Activated CD4-positive, alpha-beta T cell treated with anti-CD3 and anti-CD28 coated beads, Interleukin-2, amount 10 ng/mL, durations not matched to agents 24 days and 14 days (primary cell): ENCODE data around the gene CLDN18. TPM values are rescaled to one million over a fixed set of nuclear protein-coding genes. Genes with fewer than 3 reads are reported as not detected.

Experiments used
- DNase-seq: peaks from one replicate; pipeline ENCODE4 v3.0.0; 2022
- H3K27ac Mint-ChIP-seq: one replicate; pipeline ENCODE4 v1.8.0; 2022; ENCODE audit warnings: mild to moderate bottlenecking, mixed read lengths
- H3K27me3 Mint-ChIP-seq: one replicate; pipeline ENCODE4 v1.8.0; 2022; ENCODE audit warnings: mixed read lengths
- H3K36me3 Mint-ChIP-seq: one replicate; pipeline ENCODE4 v1.8.0; 2022; ENCODE audit warnings: low read depth, mild to moderate bottlenecking, mixed read lengths
- H3K4me1 Mint-ChIP-seq: one replicate; pipeline ENCODE4 v1.8.0; 2021; ENCODE audit warnings: mixed read lengths
- H3K4me3 Mint-ChIP-seq: one replicate; pipeline ENCODE4 v1.8.0; 2022; ENCODE audit warnings: mild to moderate bottlenecking, moderate library complexity, mixed read lengths
- H3K9me3 Mint-ChIP-seq: one replicate; pipeline ENCODE4 v1.8.0; 2021; ENCODE audit warnings: mixed read lengths
- intact Hi-C: fragments of 100-400 bp; cut with micrococcal nuclease; formaldehyde crosslinking; loops from one replicate; pipeline ENCODE4 v1.15.1; 2023
- total RNA-seq: library from RNA; stranded (reverse); gene quantifications from 2 replicates; pipeline ENCODE4 v1.2.3, GENCODE V29; 2022

Gene CLDN18
- total RNA-seq, 1 donor from 2014 or later = not detected

DNA sequence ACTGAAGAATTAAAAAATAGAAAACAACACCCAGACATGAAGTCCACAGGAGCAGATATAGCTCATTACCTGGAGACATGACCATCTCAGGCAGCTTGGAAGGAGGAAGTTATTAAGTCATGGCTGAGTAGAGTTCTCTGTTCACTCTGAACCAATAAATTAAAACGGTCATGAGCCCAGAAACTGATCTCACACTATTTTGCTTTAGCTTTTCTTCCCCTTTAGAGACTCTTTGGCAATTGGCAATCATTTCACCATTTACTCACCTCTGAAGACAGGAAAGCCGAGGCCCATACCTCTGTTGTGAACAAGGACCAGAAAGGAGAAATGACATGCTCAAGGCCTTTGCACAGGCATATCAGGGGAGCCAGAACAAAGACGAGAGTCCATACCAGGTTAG lies 26.6 kb downstream of the CLDN18 start:
- H3K4me3 Mint-ChIP-seq = no peak overlapping the region
- H3K9me3 Mint-ChIP-seq = no peaks in the 10 kb centered on the region
- no peaks in the 10 kb centered on the region for H3K36me3 Mint-ChIP-seq
- intact Hi-C loops = loop anchor here (5.0 kb wide), 1 partner anchor 529 kb away; no protein-coding TSS in a partner anchor
- H3K27ac Mint-ChIP-seq = no peak overlapping the region
- DNase-seq = no peak
- H3K27me3 Mint-ChIP-seq = peaks cover 35% of the 10 kb centered on the region
- no peaks in the 10 kb centered on the region for H3K4me1 Mint-ChIP-seq

DNA sequence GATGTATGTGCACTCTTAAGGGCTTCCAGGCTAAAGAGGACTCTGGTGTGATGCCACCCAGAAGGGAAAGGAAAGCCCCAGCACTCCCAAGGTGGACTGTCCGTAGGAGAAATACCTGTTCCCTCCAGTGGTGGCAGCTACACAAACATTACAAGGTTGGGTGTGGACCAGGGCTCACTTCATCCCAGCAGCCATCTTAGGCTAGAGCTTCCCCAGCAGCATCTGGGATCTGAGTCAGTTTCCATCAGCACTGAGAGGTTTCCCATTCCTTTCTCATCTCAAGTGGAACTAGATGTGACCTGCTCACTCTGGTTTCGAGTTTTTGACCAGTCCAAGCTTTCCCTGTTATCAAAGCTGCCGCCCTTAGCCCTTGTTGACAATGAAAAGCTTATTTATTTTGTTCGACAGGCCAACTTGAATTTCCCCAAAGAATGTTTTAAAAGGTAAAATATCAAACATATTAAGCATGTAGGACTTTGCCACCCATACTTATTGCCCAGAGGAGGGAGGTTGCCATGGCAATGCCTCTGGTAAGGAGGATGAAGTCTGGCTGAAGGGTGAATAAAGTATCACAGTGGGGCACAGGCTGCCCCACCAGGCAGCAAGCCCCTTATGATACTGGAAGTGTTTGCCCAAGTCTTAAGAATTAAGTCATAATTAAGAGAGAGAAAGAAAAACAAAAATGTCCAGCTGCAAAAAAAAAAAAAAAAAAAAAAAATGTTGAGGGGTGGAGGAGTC lies 28.9 kb downstream of the CLDN18 start:
- Mint-ChIP-seq H3K27me3 (peaks cover 40% of the 10 kb centered on the region), H3K4me1 (no peaks in the 10 kb centered on the region), H3K36me3 (no peaks in the 10 kb centered on the region), H3K4me3 (no peak overlapping the region), H3K9me3 (no peaks in the 10 kb centered on the region), H3K27ac (no peak overlapping the region)
- intact Hi-C loops = loop anchor here (5.0 kb wide), 1 partner anchor 532 kb away; no protein-coding TSS in a partner anchor
- DNase-seq = no peak

DNA sequence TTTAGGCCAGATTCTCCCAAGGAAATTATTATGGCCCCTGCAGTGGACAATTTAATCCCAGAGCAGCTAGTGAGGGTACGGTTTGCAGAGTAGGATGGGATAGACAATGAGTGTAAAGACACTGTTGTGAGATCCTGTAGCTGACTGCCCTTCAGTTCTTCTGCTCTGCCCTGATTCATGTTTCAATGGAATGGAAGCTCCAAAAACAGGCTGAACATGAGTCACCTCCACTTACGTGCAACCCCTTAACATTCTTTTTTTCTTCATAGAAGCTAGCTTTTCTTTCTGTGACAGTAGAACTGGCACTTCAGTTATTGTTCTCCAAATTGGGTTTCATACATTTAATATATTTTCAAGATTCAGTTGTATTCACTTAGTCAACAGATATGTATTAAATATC lies 32.1 kb downstream of the CLDN18 start:
- H3K9me3 Mint-ChIP-seq = no peaks in the 10 kb centered on the region
- intact Hi-C loops = no loop called here

DNA sequence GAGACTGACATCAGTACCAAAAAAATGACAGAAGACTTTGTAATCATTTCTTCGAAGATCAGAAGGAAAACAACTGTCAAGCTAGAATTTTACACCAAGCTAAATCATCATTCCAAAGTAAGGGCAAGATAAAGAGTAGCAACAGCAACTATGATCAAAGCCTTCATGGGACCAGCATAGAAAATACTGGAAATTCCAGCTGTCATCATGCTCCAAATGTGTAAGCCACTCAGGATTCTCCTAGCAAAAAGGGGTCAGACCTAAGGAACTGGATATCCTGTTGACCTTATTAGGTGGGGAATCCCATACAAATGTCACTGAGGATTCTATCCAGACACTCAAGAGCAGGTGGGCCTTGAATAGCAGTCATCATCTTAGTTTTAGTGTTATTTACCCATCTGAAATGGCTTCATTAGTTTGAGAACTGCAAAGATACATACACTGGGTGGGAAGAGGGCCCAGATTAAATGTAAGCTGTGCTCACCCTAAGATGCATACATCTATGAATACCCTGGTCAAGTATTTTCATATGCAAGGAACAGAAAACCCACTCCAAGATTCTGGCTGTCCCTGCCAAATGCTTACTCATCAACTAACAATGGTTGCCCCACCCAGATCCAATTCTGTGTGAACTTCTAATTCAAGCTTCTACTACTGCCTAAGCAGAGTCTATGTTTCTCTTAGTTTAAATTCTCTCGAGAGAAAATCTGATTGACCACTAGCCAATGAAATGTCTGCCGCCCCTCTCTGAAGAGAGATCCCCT lies 33.5 kb downstream of the CLDN18 start:
- peaks cover 32% of the 10 kb centered on the region for H3K27me3 Mint-ChIP-seq
- DNase-seq = no peak
- H3K4me3 Mint-ChIP-seq = no peak overlapping the region
- no peaks in the 10 kb centered on the region for H3K4me1 Mint-ChIP-seq
- H3K27ac Mint-ChIP-seq = no peak overlapping the region
- H3K36me3 Mint-ChIP-seq = no peaks in the 10 kb centered on the region
- H3K9me3 Mint-ChIP-seq = no peaks in the 10 kb centered on the region
- intact Hi-C loops = no loop called here

More for the DNA sequence above, 32.1 kb downstream of the CLDN18 start:
- no peaks in the 10 kb centered on the region for H3K36me3 Mint-ChIP-seq
- H3K4me3 Mint-ChIP-seq = no peak overlapping the region
- H3K4me1 Mint-ChIP-seq = no peaks in the 10 kb centered on the region
- DNase-seq = no peak
- H3K27me3 Mint-ChIP-seq = peaks cover 37% of the 10 kb centered on the region
- H3K27ac Mint-ChIP-seq = no peak overlapping the region

DNA sequence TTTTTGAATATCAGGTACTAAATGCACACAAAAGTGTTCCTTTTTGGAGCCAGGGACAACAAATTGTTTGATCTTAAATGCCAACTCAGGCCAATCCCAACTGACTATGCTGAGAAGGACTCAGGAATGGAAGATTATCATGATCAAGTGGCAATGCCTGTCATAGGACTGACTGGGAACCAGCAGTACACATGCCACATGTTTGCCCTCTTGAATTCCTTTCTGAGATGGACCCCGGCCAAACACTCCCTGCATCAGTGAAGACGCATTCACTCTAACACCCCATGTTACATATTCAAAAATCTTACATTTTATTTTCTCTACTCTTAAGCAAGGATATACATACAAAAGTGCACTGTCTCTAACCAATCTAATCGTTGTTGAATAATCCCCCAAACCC lies 36.1 kb downstream of the CLDN18 start:
- H3K27ac Mint-ChIP-seq = no peak overlapping the region
- H3K36me3 Mint-ChIP-seq = no peaks in the 10 kb centered on the region
- no peak overlapping the region for H3K4me3 Mint-ChIP-seq

DNA sequence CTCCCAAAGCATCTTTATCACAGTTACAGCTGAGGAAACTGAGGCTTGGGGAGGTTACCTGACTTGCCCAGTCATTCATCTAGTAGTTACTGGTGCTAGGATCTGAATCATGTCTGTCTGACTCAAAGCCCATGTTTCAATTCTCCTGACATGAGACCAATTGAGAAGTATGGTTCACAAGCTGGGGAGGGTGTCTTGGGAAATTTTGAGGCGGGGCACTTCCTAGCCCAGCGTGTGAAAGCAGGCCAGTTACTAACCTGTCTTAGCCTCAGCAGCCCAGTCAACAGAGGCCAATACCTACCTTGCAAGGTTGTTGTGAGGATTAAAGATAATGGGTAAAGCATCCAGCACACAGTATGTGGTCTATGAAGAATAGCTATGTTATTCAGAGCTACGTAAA lies 37.0 kb downstream of the CLDN18 start:
- no peak for DNase-seq
- Mint-ChIP-seq H3K36me3 (no peaks in the 10 kb centered on the region), H3K4me3 (no peak overlapping the region), H3K9me3 (no peaks in the 10 kb centered on the region), H3K27ac (no peak overlapping the region), H3K27me3 (peaks cover 9% of the 10 kb centered on the region), H3K4me1 (no peaks in the 10 kb centered on the region)
- intact Hi-C loops = no loop called here

More for the DNA sequence above, 36.1 kb downstream of the CLDN18 start:
- Mint-ChIP-seq H3K9me3 (no peaks in the 10 kb centered on the region), H3K27me3 (peaks cover 13% of the 10 kb centered on the region), H3K4me1 (no peaks in the 10 kb centered on the region)
- intact Hi-C loops = no loop called here
- DNase-seq = no peak

DNA sequence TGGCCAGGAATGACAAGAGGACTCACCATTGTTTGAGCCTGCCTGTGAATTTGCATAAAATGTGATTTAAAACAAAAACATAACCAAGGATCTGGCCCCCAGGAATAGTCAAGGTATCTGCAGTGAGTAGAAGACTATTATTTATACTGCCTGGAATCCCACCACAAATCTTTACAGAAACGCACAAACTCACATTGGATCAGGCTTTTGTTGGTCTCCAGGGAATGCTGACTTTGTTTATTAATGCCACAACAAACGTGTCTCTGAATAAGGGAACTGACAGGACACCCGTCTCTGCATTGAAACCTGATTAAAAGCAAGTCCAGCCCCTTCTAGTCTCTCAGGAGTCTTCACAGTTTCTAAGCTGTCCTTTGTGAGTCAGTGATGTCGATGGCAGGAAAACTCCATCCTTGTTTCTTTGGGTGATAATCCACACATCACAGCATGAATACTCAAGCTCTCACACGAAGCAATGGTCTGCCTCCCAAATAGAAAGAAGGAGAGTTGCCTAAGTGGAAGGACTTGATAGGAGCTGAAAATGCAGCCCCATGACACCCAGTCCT lies 37.7 kb downstream of the CLDN18 start:
- peaks cover 6% of the 10 kb centered on the region for H3K27me3 Mint-ChIP-seq
- no peaks in the 10 kb centered on the region for H3K36me3 Mint-ChIP-seq
- no peak overlapping the region for H3K27ac Mint-ChIP-seq
- intact Hi-C loops = no loop called here
- no peaks in the 10 kb centered on the region for H3K4me1 Mint-ChIP-seq
- DNase-seq = no peak
- H3K9me3 Mint-ChIP-seq = no peaks in the 10 kb centered on the region
- H3K4me3 Mint-ChIP-seq = no peak overlapping the region

DNA sequence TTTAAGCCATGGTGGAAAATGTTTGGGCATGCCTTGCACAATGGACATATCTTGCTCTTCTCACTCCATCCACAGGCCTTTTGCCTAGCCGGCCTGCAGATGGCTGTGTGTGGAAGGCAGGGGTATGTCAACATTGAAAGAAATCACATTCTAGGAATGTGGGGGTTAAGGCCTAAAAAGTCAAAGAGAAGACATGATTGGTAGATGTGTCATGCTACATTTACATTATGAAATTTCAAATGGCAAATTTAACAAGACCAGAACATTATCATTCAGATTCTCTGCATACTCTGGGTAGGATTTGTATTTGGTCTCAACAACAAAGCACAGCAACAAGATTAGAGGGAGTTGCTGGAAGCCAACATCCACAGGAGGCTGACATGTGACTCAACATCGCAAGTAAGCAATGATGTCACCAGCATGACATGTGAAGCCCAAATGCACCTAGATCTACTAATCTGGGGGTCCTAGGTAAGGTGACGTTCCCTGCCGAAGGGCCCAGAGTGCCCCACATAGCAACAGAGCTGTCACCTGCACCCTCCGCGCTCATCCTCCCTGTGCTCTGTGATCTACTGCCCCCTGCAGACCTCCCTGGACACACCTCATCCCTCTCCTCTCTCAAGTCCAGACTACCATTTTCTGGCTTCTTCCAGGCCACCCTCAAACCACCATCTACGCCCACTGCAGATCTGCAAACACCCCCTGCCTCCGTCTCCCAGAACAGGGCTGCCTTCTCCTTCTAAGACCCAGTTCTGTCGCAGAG lies 39.4 kb downstream of the CLDN18 start:
- DNase-seq = no peak
- no peaks in the 10 kb centered on the region for H3K4me1 Mint-ChIP-seq
- H3K36me3 Mint-ChIP-seq = no peaks in the 10 kb centered on the region
- no peak overlapping the region for H3K27ac Mint-ChIP-seq
- H3K4me3 Mint-ChIP-seq = no peak overlapping the region
- peaks cover 5% of the 10 kb centered on the region for H3K27me3 Mint-ChIP-seq
- intact Hi-C loops = no loop called here
- no peaks in the 10 kb centered on the region for H3K9me3 Mint-ChIP-seq

DNA sequence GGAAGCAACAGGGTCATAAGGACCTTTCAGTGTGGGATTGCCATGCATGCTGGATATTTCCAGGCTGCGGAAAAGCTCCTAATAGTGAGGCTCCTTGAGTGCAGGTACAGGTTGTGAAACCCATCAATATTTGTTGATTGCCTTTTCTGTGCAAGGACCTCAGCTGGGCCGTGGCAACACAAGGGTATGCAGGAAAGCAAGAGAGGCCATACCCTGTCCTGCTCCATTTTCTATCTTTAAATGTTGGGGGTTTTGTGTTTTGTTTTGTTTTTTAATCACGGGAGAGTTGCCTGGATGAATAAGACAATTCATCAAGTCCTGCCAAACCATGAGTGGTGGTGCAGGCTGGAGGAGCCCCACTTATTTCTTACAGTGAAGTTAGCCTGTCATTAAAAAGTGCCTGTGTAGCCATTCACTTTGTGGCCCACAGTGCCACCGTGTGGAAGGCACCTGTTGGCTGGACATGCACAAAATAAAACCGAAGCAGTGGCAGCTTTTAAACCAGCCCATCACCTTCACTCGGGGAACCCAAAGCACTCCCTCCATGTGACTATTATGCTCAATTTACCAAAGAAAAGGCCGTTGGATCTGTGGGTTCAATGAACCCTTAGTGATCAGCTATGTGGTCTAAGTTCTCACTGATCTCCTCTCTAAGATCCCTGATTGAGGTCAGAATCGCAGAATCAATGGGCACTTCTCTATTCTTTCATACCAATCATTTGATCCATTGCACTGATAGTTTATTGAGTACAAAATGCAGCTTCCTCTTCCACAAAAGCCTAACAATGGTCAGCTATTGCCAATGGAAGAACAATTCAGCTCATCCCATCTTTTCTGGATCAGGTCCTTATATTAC lies 42.2 kb downstream of the CLDN18 start:
- H3K4me1 Mint-ChIP-seq = no peaks in the 10 kb centered on the region
- H3K36me3 Mint-ChIP-seq = no peaks in the 10 kb centered on the region
- no peak overlapping the region for H3K4me3 Mint-ChIP-seq
- DNase-seq = peak; percentile 62
- H3K27me3 Mint-ChIP-seq = peaks cover 16% of the 10 kb centered on the region
- H3K9me3 Mint-ChIP-seq = no peaks in the 10 kb centered on the region
- intact Hi-C loops = no loop called here
- H3K27ac Mint-ChIP-seq = no peak overlapping the region

DNA sequence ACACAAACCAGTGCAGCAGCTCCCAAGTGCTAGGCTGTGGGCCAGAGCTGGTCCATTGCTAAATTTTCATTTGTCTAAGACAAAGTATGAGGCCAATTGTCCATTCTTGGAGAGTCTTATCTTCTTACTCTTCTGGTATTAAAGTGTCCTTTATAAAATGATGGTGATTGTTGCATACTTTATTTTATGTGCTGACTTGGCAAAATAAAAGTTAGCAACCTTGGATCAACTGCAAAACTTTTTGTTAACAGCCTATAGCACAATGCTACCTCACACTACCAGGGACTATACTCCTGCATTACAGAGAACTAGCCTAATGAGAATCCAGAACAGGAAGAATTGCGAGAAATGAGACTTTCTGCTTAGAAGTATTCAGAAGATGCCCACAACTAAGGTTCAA lies 44.1 kb downstream of the CLDN18 start:
- Mint-ChIP-seq H3K27me3 (peaks cover 25% of the 10 kb centered on the region), H3K4me1 (no peaks in the 10 kb centered on the region), H3K9me3 (no peaks in the 10 kb centered on the region), H3K4me3 (no peak overlapping the region), H3K27ac (no peak overlapping the region), H3K36me3 (no peaks in the 10 kb centered on the region)
- no peak for DNase-seq
- intact Hi-C loops = no loop called here

DNA sequence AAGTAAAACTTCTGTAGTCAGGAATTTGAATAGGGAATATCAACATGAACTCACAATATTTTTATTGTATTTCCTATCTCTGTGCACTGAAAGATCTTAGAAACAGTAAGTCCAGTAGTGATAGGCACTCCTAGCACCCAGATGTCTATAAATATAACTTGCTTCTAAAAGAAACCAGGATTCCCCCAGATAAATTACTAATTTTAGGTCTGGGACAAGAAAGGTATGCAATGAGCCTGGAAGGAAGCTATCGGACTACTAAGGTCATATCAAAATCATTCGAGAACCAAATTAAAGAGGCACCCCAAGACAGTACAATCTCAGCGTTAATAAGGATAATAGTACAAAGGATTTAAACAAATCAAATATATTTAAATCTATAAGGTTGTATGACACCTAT lies 47.4 kb downstream of the CLDN18 start:
- peaks cover 2% of the 10 kb centered on the region for H3K4me1 Mint-ChIP-seq
- no peaks in the 10 kb centered on the region for H3K36me3 Mint-ChIP-seq
- intact Hi-C loops = no loop called here
- no peak overlapping the region for H3K4me3 Mint-ChIP-seq
- peaks cover 27% of the 10 kb centered on the region for H3K27me3 Mint-ChIP-seq
- H3K27ac Mint-ChIP-seq = no peak overlapping the region
- no peak for DNase-seq
- H3K9me3 Mint-ChIP-seq = no peaks in the 10 kb centered on the region

DNA sequence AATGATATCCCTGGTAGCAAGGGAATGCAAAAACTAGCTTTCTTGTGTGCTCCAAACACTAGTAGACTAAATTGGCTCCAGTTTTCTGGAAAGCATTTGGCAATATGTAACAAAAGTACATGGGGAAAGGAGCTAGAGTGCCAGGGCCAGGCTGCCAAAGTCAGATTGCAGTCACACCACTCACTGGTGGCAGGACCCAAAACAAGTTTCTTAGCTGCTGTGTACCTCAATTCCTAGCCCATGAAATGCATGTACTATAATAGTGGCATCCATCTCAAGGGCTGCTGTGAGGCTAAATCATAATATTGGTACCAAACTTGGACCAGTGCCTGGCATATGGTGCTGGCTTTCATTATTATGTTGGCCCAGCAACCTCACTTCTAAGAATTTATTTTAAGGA lies 49.3 kb downstream of the CLDN18 start:
- peaks cover 28% of the 10 kb centered on the region for H3K27me3 Mint-ChIP-seq
- H3K27ac Mint-ChIP-seq = no peak overlapping the region
- H3K4me3 Mint-ChIP-seq = no peak overlapping the region
- peaks cover 2% of the 10 kb centered on the region for H3K4me1 Mint-ChIP-seq
- DNase-seq = peak; percentile 9
- intact Hi-C loops = no loop called here
- no peaks in the 10 kb centered on the region for H3K9me3 Mint-ChIP-seq
- H3K36me3 Mint-ChIP-seq = no peaks in the 10 kb centered on the region

DNA sequence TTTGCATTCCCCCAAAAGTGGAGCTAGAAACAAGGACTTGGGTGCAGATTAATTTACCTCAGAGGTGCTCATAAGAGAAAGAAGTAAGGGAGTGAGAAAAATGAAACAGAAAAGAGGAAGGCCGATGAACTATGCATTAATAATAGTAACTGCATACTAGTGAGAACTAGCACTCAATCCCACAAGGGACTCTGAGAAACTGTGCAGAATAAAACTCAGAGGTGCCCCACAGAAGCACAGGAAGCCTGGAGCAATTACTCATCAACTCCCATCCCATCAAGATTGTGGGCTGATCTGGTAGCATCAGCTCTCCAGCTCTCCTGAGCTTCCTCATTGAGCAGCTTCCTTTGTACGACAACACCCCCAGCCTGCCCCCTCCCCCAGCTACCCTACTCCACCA lies 50.8 kb downstream of the CLDN18 start:
- H3K4me3 Mint-ChIP-seq = no peak overlapping the region

More for the DNA sequence above, 50.8 kb downstream of the CLDN18 start:
- no peaks in the 10 kb centered on the region for H3K9me3 Mint-ChIP-seq
- H3K36me3 Mint-ChIP-seq = no peaks in the 10 kb centered on the region
- H3K27ac Mint-ChIP-seq = no peak overlapping the region
- H3K4me1 Mint-ChIP-seq = peaks cover 4% of the 10 kb centered on the region
- H3K27me3 Mint-ChIP-seq = peaks cover 21% of the 10 kb centered on the region
- DNase-seq = peak; percentile 12
- intact Hi-C loops = loop anchor here (10.0 kb wide), 1 partner anchor 864 kb away; no protein-coding TSS in a partner anchor
